ENCODE results near the gene GID4. TPM values are rescaled to one million over a fixed set of nuclear protein-coding genes. Genes with fewer than 3 reads are reported as not detected.
A peak's percentile ranks its signal among the peaks of the same experiment; 100 is the strongest.
"Not testable (repeated sequence)": the region's sequence is repeated elsewhere in the genome, so short reads cannot be mapped to it uniquely, and the experiment has no call there.

Gene GID4
- total and polyA plus RNA-seq, 2 donors (not counting 1 experiment from before 2014, with no cell fraction given): 9.0 to 10.2 TPM

DNA sequence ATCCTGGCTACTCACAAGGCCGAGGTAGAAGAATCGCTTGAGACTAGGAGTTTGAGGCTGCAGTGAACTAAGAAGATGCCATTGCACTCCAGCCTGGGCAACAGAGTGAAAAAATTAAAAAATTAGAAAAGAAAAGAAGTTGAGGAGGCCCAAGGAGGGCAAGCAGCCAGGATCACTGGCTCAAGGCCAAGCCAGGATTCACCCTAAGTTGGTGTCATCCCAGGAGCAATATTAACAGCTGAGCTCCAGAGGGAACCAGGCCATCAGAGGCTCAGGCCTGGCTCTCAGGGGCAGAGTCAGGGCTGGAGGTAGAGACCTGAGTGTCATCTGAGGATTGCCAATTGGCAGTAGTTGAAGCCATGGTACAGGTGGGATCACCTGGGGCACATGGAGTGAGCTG lies 45.8 kb upstream of the GID4 start:
- no peaks in the 10 kb centered on the region for H3K79me2 ChIP-seq (ENCODE audit: control insufficient read depth, insufficient read depth, low read length)
- no peaks in the 10 kb centered on the region for H4K20me1 ChIP-seq (ENCODE audit: control insufficient read depth, extremely low read depth, insufficient read depth, low read length)
- no peaks in the 10 kb centered on the region for H3K36me3 ChIP-seq (ENCODE audit: control insufficient read depth, insufficient read depth, low read length)
- H3K4me2 ChIP-seq (ENCODE audit: extremely low read depth, insufficient read depth, low read length): no peak overlapping the region
- H3K27me3 ChIP-seq (ENCODE audit: control insufficient read depth, insufficient read depth, low read length): no peaks in the 10 kb centered on the region
- H3K4me3 ChIP-seq (replicated peaks in 1 of 4; ENCODE audit: control extremely low read depth in 1 of 4, insufficient read depth in 1 of 4, low read depth in 3 of 4, low read length in 4 of 4): no peak overlapping the region
- no peak for TF ChIP-seq EZH2 (IDR thresholded peaks at IDR 0.05; ENCODE audit: low read length, missing control alignments)
- TF ChIP-seq, protein P1, sequence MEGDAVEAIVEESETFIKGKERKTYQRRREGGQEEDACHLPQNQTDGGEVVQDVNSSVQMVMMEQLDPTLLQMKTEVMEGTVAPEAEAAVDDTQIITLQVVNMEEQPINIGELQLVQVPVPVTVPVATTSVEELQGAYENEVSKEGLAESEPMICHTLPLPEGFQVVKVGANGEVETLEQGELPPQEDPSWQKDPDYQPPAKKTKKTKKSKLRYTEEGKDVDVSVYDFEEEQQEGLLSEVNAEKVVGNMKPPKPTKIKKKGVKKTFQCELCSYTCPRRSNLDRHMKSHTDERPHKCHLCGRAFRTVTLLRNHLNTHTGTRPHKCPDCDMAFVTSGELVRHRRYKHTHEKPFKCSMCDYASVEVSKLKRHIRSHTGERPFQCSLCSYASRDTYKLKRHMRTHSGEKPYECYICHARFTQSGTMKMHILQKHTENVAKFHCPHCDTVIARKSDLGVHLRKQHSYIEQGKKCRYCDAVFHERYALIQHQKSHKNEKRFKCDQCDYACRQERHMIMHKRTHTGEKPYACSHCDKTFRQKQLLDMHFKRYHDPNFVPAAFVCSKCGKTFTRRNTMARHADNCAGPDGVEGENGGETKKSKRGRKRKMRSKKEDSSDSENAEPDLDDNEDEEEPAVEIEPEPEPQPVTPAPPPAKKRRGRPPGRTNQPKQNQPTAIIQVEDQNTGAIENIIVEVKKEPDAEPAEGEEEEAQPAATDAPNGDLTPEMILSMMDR (conservative IDR thresholded peaks at IDR 0.05 in 1 of 2, IDR thresholded peaks at IDR 0.05 in 1 of 2; ENCODE audit: low read depth in 1 of 2, low read length in 2 of 2): no peak
- no peaks in the 10 kb centered on the region for H3K9me3 ChIP-seq (ENCODE audit: control insufficient read depth, insufficient read depth, low read depth, low read length)
- no peak overlapping the region for H2AFZ ChIP-seq (ENCODE audit: low read length)
- DNase-seq (ENCODE audit: low read depth in 2 of 2): no peak
- H3K4me1 ChIP-seq (ENCODE audit: control insufficient read depth, extremely low read depth, insufficient read depth, low read length): peaks cover 4% of the 10 kb centered on the region
- H3K27ac ChIP-seq (ENCODE audit: insufficient read depth, low read length): no peak overlapping the region
- no peak overlapping the region for H3K9ac ChIP-seq (ENCODE audit: insufficient read depth, low read length)

DNA sequence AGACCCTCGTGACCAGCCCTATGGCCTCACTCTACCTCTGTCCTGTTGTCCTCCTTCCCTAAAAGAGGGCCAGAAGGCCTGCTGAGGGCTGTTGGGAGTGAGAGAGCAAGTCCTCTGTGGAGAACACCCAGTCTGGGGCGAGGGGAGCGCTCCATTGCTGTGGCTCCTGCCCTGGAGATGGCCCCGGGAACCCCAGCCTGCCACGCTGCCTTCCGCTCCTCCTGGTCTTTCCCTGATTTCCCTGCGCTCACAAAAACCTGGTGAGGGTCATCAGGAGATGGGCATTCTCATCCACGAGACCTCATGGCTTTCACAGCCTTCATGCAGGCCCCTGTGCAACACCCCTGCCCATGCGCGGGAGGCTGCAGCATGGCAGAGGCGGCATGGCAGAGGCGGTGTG lies 45.4 kb upstream of the GID4 start:
- TF ChIP-seq, protein P1 (conservative IDR thresholded peaks at IDR 0.05 in 1 of 2, IDR thresholded peaks at IDR 0.05 in 1 of 2; ENCODE audit: low read depth in 1 of 2, low read length in 2 of 2): no peak
- TF ChIP-seq EZH2 (IDR thresholded peaks at IDR 0.05; ENCODE audit: low read length, missing control alignments): no peak
- no peak for DNase-seq (ENCODE audit: low read depth in 2 of 2)
- Histone ChIP-seq H3K9me3 (ENCODE audit: control insufficient read depth, insufficient read depth, low read depth, low read length) (no peaks in the 10 kb centered on the region), H3K4me1 (ENCODE audit: control insufficient read depth, extremely low read depth, insufficient read depth, low read length) (peaks cover 4% of the 10 kb centered on the region), H3K27ac (ENCODE audit: insufficient read depth, low read length) (no peak overlapping the region), H3K9ac (ENCODE audit: insufficient read depth, low read length) (no peak overlapping the region), H2AFZ (ENCODE audit: low read length) (no peak overlapping the region), H3K27me3 (ENCODE audit: control insufficient read depth, insufficient read depth, low read length) (no peaks in the 10 kb centered on the region), H3K36me3 (ENCODE audit: control insufficient read depth, insufficient read depth, low read length) (no peaks in the 10 kb centered on the region), H3K4me2 (ENCODE audit: extremely low read depth, insufficient read depth, low read length) (no peak overlapping the region), H3K79me2 (ENCODE audit: control insufficient read depth, insufficient read depth, low read length) (no peaks in the 10 kb centered on the region), H3K4me3 (replicated peaks in 1 of 4; ENCODE audit: control extremely low read depth in 1 of 4, insufficient read depth in 1 of 4, low read depth in 3 of 4, low read length in 4 of 4) (no peak overlapping the region), H4K20me1 (ENCODE audit: control insufficient read depth, extremely low read depth, insufficient read depth, low read length) (no peaks in the 10 kb centered on the region)

DNA sequence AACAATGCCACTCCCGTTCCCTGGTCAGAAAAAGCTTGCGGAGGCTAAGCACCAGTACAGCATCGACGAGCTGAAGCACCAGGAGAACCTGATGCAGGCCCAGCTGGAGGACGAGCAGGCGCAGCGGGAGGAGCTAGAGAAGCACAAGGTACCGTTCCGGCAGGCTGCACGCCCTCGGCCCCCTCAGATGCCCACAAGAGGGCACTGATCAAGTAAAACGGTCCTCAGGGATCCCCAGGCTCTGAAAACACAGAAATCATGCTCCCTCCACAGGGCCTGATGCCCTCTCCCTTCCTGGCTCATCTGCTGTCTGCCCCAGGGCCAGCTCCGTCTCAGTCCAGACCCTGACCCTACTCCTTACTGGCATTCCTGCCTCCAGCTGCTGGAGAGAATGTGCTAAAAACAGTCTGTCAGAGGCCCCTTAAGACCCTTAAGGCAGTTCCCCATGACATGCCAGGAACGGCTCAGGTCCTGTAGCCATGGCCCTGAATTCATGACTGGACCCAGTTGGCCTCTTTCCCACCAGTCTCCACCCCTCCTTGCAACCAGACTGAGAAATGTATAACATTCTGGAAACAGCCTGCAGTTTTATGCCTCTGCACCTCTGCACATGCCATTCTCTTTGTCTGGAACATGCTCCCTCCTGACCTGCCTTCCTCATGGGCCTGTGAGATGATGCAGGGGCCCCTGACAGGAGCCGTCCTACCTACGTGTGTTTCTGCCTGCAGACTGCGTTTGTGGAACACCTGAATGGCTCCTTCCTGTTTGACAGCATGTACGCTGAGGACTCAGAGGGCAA lies 44.7 kb upstream of the GID4 start:
- Histone ChIP-seq H2AFZ (ENCODE audit: low read length) (no peak overlapping the region), H3K4me1 (ENCODE audit: control insufficient read depth, extremely low read depth, insufficient read depth, low read length) (peaks cover 4% of the 10 kb centered on the region), H3K27ac (ENCODE audit: insufficient read depth, low read length) (no peak overlapping the region), H3K9me3 (ENCODE audit: control insufficient read depth, insufficient read depth, low read depth, low read length) (no peaks in the 10 kb centered on the region), H4K20me1 (ENCODE audit: control insufficient read depth, extremely low read depth, insufficient read depth, low read length) (no peaks in the 10 kb centered on the region), H3K79me2 (ENCODE audit: control insufficient read depth, insufficient read depth, low read length) (no peaks in the 10 kb centered on the region), H3K9ac (ENCODE audit: insufficient read depth, low read length) (no peak overlapping the region), H3K27me3 (ENCODE audit: control insufficient read depth, insufficient read depth, low read length) (no peaks in the 10 kb centered on the region), H3K36me3 (ENCODE audit: control insufficient read depth, insufficient read depth, low read length) (no peaks in the 10 kb centered on the region), H3K4me3 (replicated peaks in 1 of 4; ENCODE audit: control extremely low read depth in 1 of 4, insufficient read depth in 1 of 4, low read depth in 3 of 4, low read length in 4 of 4) (no peak overlapping the region), H3K4me2 (ENCODE audit: extremely low read depth, insufficient read depth, low read length) (no peak overlapping the region)
- TF ChIP-seq, protein P1 (conservative IDR thresholded peaks at IDR 0.05 in 1 of 2, IDR thresholded peaks at IDR 0.05 in 1 of 2; ENCODE audit: low read depth in 1 of 2, low read length in 2 of 2): peak; percentile 24 to 45
- TF ChIP-seq EZH2 (IDR thresholded peaks at IDR 0.05; ENCODE audit: low read length, missing control alignments): no peak
- DNase-seq (ENCODE audit: low read depth in 2 of 2): peak in 1 of 2 donors; percentile 38

DNA sequence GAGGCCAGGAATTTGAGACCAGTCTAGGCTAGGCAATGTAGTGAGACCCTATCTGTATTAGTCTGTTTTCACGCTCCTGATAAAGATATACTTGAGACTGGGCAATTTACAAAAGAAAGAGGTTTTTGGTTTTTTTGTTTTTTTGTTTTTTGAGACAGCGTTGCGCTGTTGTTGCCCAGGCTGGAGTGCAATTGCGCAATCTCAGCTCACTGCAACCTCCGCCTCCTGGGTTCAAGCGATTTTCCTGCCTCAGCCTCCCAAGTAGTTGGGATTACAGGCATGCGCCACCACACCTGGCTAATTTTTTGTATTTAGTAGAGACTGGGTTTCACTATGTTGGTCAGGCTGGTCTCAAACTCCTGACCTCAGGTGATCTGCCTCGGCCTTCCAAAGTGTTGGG lies 43.3 kb upstream of the GID4 start:
- not testable (repeated sequence) for H3K27ac ChIP-seq (ENCODE audit: insufficient read depth, low read length); H3K9me3 ChIP-seq (ENCODE audit: control insufficient read depth, insufficient read depth, low read depth, low read length); H3K4me3 ChIP-seq (replicated peaks in 1 of 4; ENCODE audit: control extremely low read depth in 1 of 4, insufficient read depth in 1 of 4, low read depth in 3 of 4, low read length in 4 of 4); H3K4me1 ChIP-seq (ENCODE audit: control insufficient read depth, extremely low read depth, insufficient read depth, low read length); H2AFZ ChIP-seq (ENCODE audit: low read length); DNase-seq (ENCODE audit: low read depth in 2 of 2); H3K4me2 ChIP-seq (ENCODE audit: extremely low read depth, insufficient read depth, low read length); H3K9ac ChIP-seq (ENCODE audit: insufficient read depth, low read length); H3K27me3 ChIP-seq (ENCODE audit: control insufficient read depth, insufficient read depth, low read length); H3K36me3 ChIP-seq (ENCODE audit: control insufficient read depth, insufficient read depth, low read length); H4K20me1 ChIP-seq (ENCODE audit: control insufficient read depth, extremely low read depth, insufficient read depth, low read length); H3K79me2 ChIP-seq (ENCODE audit: control insufficient read depth, insufficient read depth, low read length)

Measured in fibroblast of lung (primary cell).